IPS-15b (cell line): ENCODE measurements around the gene BABAM2.

Source experiments
- H3K27me3 ChIP-seq: one replicate; pipeline ENCODE4 v1.6.1; 2013; ENCODE audit warnings: low read length; ENCODE audit not compliant: control insufficient read depth, insufficient read depth
- H3K36me3 ChIP-seq: one replicate; pipeline ENCODE4 v1.6.1; 2013; ENCODE audit warnings: low read length; ENCODE audit not compliant: control insufficient read depth, insufficient read depth
- H3K4me1 ChIP-seq: one replicate; pipeline ENCODE4 v1.6.1; 2013; ENCODE audit warnings: mild to moderate bottlenecking, low read length; ENCODE audit not compliant: control insufficient read depth, insufficient read depth
- H3K4me3 ChIP-seq: one replicate; pipeline ENCODE4 v1.5.1; 2013; ENCODE audit warnings: low read depth, low read length
- H3K9ac ChIP-seq: one replicate; pipeline ENCODE4 v1.6.1; 2013; ENCODE audit warnings: low read depth, mild to moderate bottlenecking, low read length
- H3K9me3 ChIP-seq: one replicate; pipeline ENCODE4 v1.6.1; 2013; ENCODE audit warnings: mild to moderate bottlenecking, low read length; ENCODE audit not compliant: control insufficient read depth, insufficient read depth

The BABAM2 gene

GRCh38 chr2:28361991-28362710, 471.6 kb downstream of the BABAM2 start:
- H3K4me3 ChIP-seq, result no peak overlapping the region
- H3K4me1 ChIP-seq, result no peaks in the 10 kb centered on the region

GRCh38 chr2:28362991-28363521, 472.5 kb downstream of the BABAM2 start:
- H3K9me3 ChIP-seq, result no peaks in the 10 kb centered on the region
- no peak overlapping the region for H3K4me3 ChIP-seq
- H3K4me1 ChIP-seq, result no peaks in the 10 kb centered on the region
- no peaks in the 10 kb centered on the region for H3K27me3 ChIP-seq
- no peak overlapping the region for H3K9ac ChIP-seq
- no peaks in the 10 kb centered on the region for H3K36me3 ChIP-seq

More at GRCh38 chr2:28361991-28362710, 471.6 kb downstream of the BABAM2 start:
- Histone ChIP-seq H3K9ac (no peak overlapping the region), H3K36me3 (no peaks in the 10 kb centered on the region), H3K27me3 (no peaks in the 10 kb centered on the region), H3K9me3 (no peaks in the 10 kb centered on the region)

GRCh38 chr2:28363686-28364280, 473.3 kb downstream of the BABAM2 start:
- H3K36me3 ChIP-seq, result no peaks in the 10 kb centered on the region
- H3K4me1 ChIP-seq, result no peaks in the 10 kb centered on the region
- no peaks in the 10 kb centered on the region for H3K27me3 ChIP-seq
- no peak overlapping the region for H3K9ac ChIP-seq
- H3K9me3 ChIP-seq, result no peaks in the 10 kb centered on the region
- no peak overlapping the region for H3K4me3 ChIP-seq

GRCh38 chr2:28364610-28365009, 474.1 kb downstream of the BABAM2 start:
- Histone ChIP-seq H3K27me3 (no peaks in the 10 kb centered on the region), H3K4me1 (no peaks in the 10 kb centered on the region), H3K9ac (no peak overlapping the region), H3K4me3 (no peak overlapping the region), H3K36me3 (no peaks in the 10 kb centered on the region), H3K9me3 (no peaks in the 10 kb centered on the region)

GRCh38 chr2:28365158-28365557, 474.6 kb downstream of the BABAM2 start:
- no peaks in the 10 kb centered on the region for H3K4me1 ChIP-seq
- no peaks in the 10 kb centered on the region for H3K9me3 ChIP-seq
- no peak overlapping the region for H3K9ac ChIP-seq
- no peak overlapping the region for H3K4me3 ChIP-seq
- H3K36me3 ChIP-seq, result no peaks in the 10 kb centered on the region
- no peaks in the 10 kb centered on the region for H3K27me3 ChIP-seq

- no peak overlapping the region for H3K9ac ChIP-seq
- no peaks in the 10 kb centered on the region for H3K36me3 ChIP-seq
- no peaks in the 10 kb centered on the region for H3K4me1 ChIP-seq
- no peaks in the 10 kb centered on the region for H3K27me3 ChIP-seq
- H3K9me3 ChIP-seq, result no peaks in the 10 kb centered on the region
- H3K4me3 ChIP-seq, result no peak overlapping the region
Observed at GRCh38 chr2:28366149-28366495, 475.6 kb downstream of the BABAM2 start.

- Histone ChIP-seq H3K27me3 (no peaks in the 10 kb centered on the region), H3K9ac (no peak overlapping the region), H3K4me1 (no peaks in the 10 kb centered on the region)
Observed at GRCh38 chr2:28366496-28367282, 476.2 kb downstream of the BABAM2 start.

GRCh38 chr2:28367667-28368356, 477.3 kb downstream of the BABAM2 start:
- Histone ChIP-seq H3K36me3 (no peaks in the 10 kb centered on the region), H3K9ac (no peak overlapping the region), H3K4me1 (no peaks in the 10 kb centered on the region), H3K4me3 (no peak overlapping the region), H3K27me3 (no peaks in the 10 kb centered on the region), H3K9me3 (no peaks in the 10 kb centered on the region)

More at GRCh38 chr2:28366496-28367282, 476.2 kb downstream of the BABAM2 start:
- H3K4me3 ChIP-seq, result no peak overlapping the region
- H3K36me3 ChIP-seq, result no peaks in the 10 kb centered on the region
- no peaks in the 10 kb centered on the region for H3K9me3 ChIP-seq

- no peaks in the 10 kb centered on the region for H3K27me3 ChIP-seq
- no peaks in the 10 kb centered on the region for H3K36me3 ChIP-seq
- H3K4me3 ChIP-seq, result no peak overlapping the region
- no peak overlapping the region for H3K9ac ChIP-seq
- H3K9me3 ChIP-seq, result no peaks in the 10 kb centered on the region
- H3K4me1 ChIP-seq, result no peaks in the 10 kb centered on the region
Observed at GRCh38 chr2:28368357-28368798, 477.8 kb downstream of the BABAM2 start.

GRCh38 chr2:28369358-28369757, 478.8 kb downstream of the BABAM2 start:
- no peaks in the 10 kb centered on the region for H3K4me1 ChIP-seq
- no peaks in the 10 kb centered on the region for H3K27me3 ChIP-seq
- no peak overlapping the region for H3K4me3 ChIP-seq
- no peaks in the 10 kb centered on the region for H3K36me3 ChIP-seq
- H3K9me3 ChIP-seq, result no peaks in the 10 kb centered on the region
- no peak overlapping the region for H3K9ac ChIP-seq

GRCh38 chr2:28370354-28370753, 479.8 kb downstream of the BABAM2 start:
- no peaks in the 10 kb centered on the region for H3K27me3 ChIP-seq
- no peaks in the 10 kb centered on the region for H3K9me3 ChIP-seq
- H3K9ac ChIP-seq, result no peak overlapping the region
- H3K4me1 ChIP-seq, result no peaks in the 10 kb centered on the region
- H3K4me3 ChIP-seq, result no peak overlapping the region
- H3K36me3 ChIP-seq, result no peaks in the 10 kb centered on the region
